Gastrocnemius medialis (tissue), 4 donors: Measurements from ENCODE around the gene CDK1. TPM values are rescaled to one million over a fixed set of nuclear protein-coding genes. Genes with fewer than 3 reads are reported as not detected.

Experiments
- ATAC-seq, 2 donors: fragments of 150-250 bp; one replicate each; pipeline ENCODE4 v1.9.1; 2016
- DNase-seq, 2 donors: peaks; one replicate each; pipeline ENCODE4 v3.0.0-alpha.2; 2019
- H3K27ac ChIP-seq, 4 donors: fragments of 200-600 bp; sonication (generic); 1 replicate in 1 of 4; 2 replicates in 3 of 4; pipeline ENCODE4 v1.5.1; 2016 to 2018; ENCODE audit warnings: mild to moderate bottlenecking in 2 of 4, moderate library complexity in 1 of 4
- H3K27me3 ChIP-seq, 3 donors: fragments of 200-600 bp; sonication (generic) in 2 of 3; 1 replicate in 1 of 3; 2 replicates in 2 of 3; pipeline versions ENCODE4 v1.5.1 to v1.6.0; 2016 to 2019; ENCODE audit warnings: mild to moderate bottlenecking in 1 of 3, moderate library complexity in 1 of 3
- H3K36me3 ChIP-seq, 2 donors: fragments of 200-600 bp; sonication (generic) in 1 of 2; one replicate each; pipeline ENCODE4 v1.5.1; 2017 to 2018
- H3K4me1 ChIP-seq, 2 donors: fragments of 200-600 bp; sonication (generic) in 1 of 2; one replicate each; pipeline ENCODE4 v1.5.1; 2016 to 2017; ENCODE audit warnings: mild to moderate bottlenecking in 2 of 2
- H3K4me3 ChIP-seq, 4 donors: fragments of 200-600 bp; sonication (generic) in 3 of 4; 1 replicate in 1 of 4; 2 replicates in 3 of 4; pipeline ENCODE4 v1.5.1; 2016 to 2019; ENCODE audit warnings: mild to moderate bottlenecking in 2 of 4
- H3K9me3 ChIP-seq, 3 donors: fragments of 200-600 bp; sonication (generic) in 2 of 3; 1 replicate in 1 of 3; 2 replicates in 2 of 3; pipeline ENCODE4 v1.5.1; 2016 to 2019
- CTCF ChIP-seq, 5 experiments: fragments of 450-650 bp in 3 of 5; fragments of 200-600 bp in 2 of 5; sonication (generic) in 2 of 5; IDR thresholded peaks in 4 of 5; conservative IDR thresholded peaks in 1 of 5; 1 replicate in 4 of 5; 2 replicates in 1 of 5; pipeline ENCODE4 v1.5.1; 2016 to 2019; ENCODE audit warnings: antibody characterized with exemption in 5 of 5, mild to moderate bottlenecking in 3 of 5, moderate library complexity in 3 of 5
- POLR2A ChIP-seq, 2 donors: fragments of 450-650 bp; IDR thresholded peaks; one replicate each; pipeline ENCODE4 v1.6.1; 2017; ENCODE audit warnings: antibody characterized with exemption in 2 of 2, mild to moderate bottlenecking in 2 of 2, moderate library complexity in 2 of 2
- in situ Hi-C, 4 donors: fragments of 200-750 bp; cut with MboI; loops; one replicate each; pipeline versions ENCODE4 v1.15.0 to v1.8.0; 2017; ENCODE audit warnings: low sequenced_read_pairs in 4 of 4
- intact Hi-C: fragments of 100-400 bp; cut with DNase I; formaldehyde crosslinking; loops from one replicate; pipeline ENCODE4 v1.15.1; 2023; ENCODE audit warnings: low total_unique reads
- total RNA-seq, 4 donors: library from RNA; depleted of rRNA; stranded (reverse); fragments of >200 nt; gene quantifications; one replicate each; pipeline versions ENCODE4 v1.1.0 to v1.2.3, GENCODE V29; 2016

The CDK1 gene
- total RNA-seq, 4 donors from 2014 or later = 0.82 to 1.9 (median 1.2) TPM; not detected in 1

GRCh38 chr10:60762554-60762953, 15.7 kb upstream of the CDK1 start:
- H3K9me3 ChIP-seq = no peaks in the 10 kb centered on the region
- no peaks in the 10 kb centered on the region for H3K27me3 ChIP-seq
- H3K4me1 ChIP-seq = no peaks in the 10 kb centered on the region
- no peak overlapping the region for H3K27ac ChIP-seq
- TF ChIP-seq POLR2A (IDR thresholded peaks at IDR 0.05) = no peak
- no peak for TF ChIP-seq CTCF (IDR thresholded peaks at IDR 0.05 in 4 of 5, conservative IDR thresholded peaks at IDR 0.05 in 1 of 5)
- intact Hi-C loops (no loop called here), in situ Hi-C loops (no loop called here)
- H3K36me3 ChIP-seq = no peaks in the 10 kb centered on the region
- DNase-seq (no peak), ATAC-seq (no peak)
- H3K4me3 ChIP-seq = no peak overlapping the region

- DNase-seq (no peak), ATAC-seq (no peak)
- H3K4me1 ChIP-seq = no peaks in the 10 kb centered on the region
- intact Hi-C loops = no loop called here
- no peak overlapping the region for H3K4me3 ChIP-seq
- no peak overlapping the region for H3K27ac ChIP-seq
- no peaks in the 10 kb centered on the region for H3K27me3 ChIP-seq
- no peaks in the 10 kb centered on the region for H3K9me3 ChIP-seq
- in situ Hi-C loops = no loop called here
- no peaks in the 10 kb centered on the region for H3K36me3 ChIP-seq
- TF ChIP-seq CTCF (IDR thresholded peaks at IDR 0.05 in 4 of 5, conservative IDR thresholded peaks at IDR 0.05 in 1 of 5) (no peak), POLR2A (IDR thresholded peaks at IDR 0.05) (no peak)
These were observed 10.9 kb upstream of the CDK1 start for GRCh38 chr10:60767424-60767823.

- H3K27ac ChIP-seq = no peak overlapping the region
- H3K4me1 ChIP-seq = no peaks in the 10 kb centered on the region
- no peaks in the 10 kb centered on the region for H3K36me3 ChIP-seq
- DNase-seq (no peak), ATAC-seq (no peak)
- in situ Hi-C loops = no loop called here
- TF ChIP-seq CTCF (IDR thresholded peaks at IDR 0.05 in 4 of 5, conservative IDR thresholded peaks at IDR 0.05 in 1 of 5) = no peak
- TF ChIP-seq POLR2A (IDR thresholded peaks at IDR 0.05) = no peak
- H3K4me3 ChIP-seq = no peak overlapping the region
- H3K27me3 ChIP-seq = no peaks in the 10 kb centered on the region
- H3K9me3 ChIP-seq = no peaks in the 10 kb centered on the region
- intact Hi-C loops = no loop called here
These were observed 8.9 kb upstream of the CDK1 start for GRCh38 chr10:60769406-60769805.

GRCh38 chr10:60777696-60778213, 523 bp upstream of the CDK1 start:
- H3K9me3 ChIP-seq = no peaks in the 10 kb centered on the region

More at GRCh38 chr10:60777696-60778213, 523 bp upstream of the CDK1 start:
- peak overlapping the region; percentile 51 to 74 (median 67) for H3K4me3 ChIP-seq
- H3K4me1 ChIP-seq = peaks cover 0 to 6% of the 10 kb centered on the region in 2 donors
- no peak for DNase-seq
- H3K36me3 ChIP-seq = no peaks in the 10 kb centered on the region
- no peaks in the 10 kb centered on the region for H3K27me3 ChIP-seq
- TF ChIP-seq CTCF (IDR thresholded peaks at IDR 0.05 in 4 of 5, conservative IDR thresholded peaks at IDR 0.05 in 1 of 5) = no peak
- no peak for TF ChIP-seq POLR2A (IDR thresholded peaks at IDR 0.05)
- in situ Hi-C loops = no loop called here
- peak overlapping the region; percentile 63 to 74 (median 68) for H3K27ac ChIP-seq
- intact Hi-C loops = no loop called here
- ATAC-seq = peak; percentile 12 to 40
